CD4-positive, alpha-beta T cell treated with Interleukin-4 for 1 hour (primary cell): Measurements from ENCODE around the gene HIRIP3.

Experiments used
- DNase-seq, 2 donors: peaks; one replicate each; pipeline ENCODE4 v3.0.0-alpha.2; 2020 to 2022

The HIRIP3 gene

GRCh38 chr16:29958756-29959155 lies 36.7 kb downstream of the HIRIP3 start:
- DNase-seq = no peak

GRCh38 chr16:29951625-29952365 lies 43.6 kb downstream of the HIRIP3 start:
- no peak for DNase-seq

GRCh38 chr16:29950806-29951461 lies 44.5 kb downstream of the HIRIP3 start:
- DNase-seq = no peak

- no peak for DNase-seq
These were observed 47.5 kb downstream of the HIRIP3 start for GRCh38 chr16:29947897-29948296.

- DNase-seq = no peak
These were observed 51.3 kb downstream of the HIRIP3 start for GRCh38 chr16:29943846-29944799.
